ENCODE data around the gene HSPD1. TPM values are rescaled to one million over a fixed set of nuclear protein-coding genes. Genes with fewer than 3 reads are reported as not detected.
"Not testable (repeated sequence)": the region's sequence is repeated elsewhere in the genome, so short reads cannot be mapped to it uniquely, and the experiment has no call there.

Gene HSPD1
- total RNA-seq, 1 donor from 2014 or later: 152 TPM

GRCh38 chr2:197453123-197453913 is 46.3 kb downstream of the HSPD1 start, which contains the start of gene COQ10B:
TSS of gene COQ10B (plus strand) at chr2:197453552. CDS start at chr2:197453561, 9 bp downstream.
- DNase-seq (ENCODE audit: low spot score): peak; percentile 100
- Mint-ChIP-seq H3K4me3 (ENCODE audit: unreplicated experiment) (peak within 1 kb of the TSS; percentile 90), H3K9me3 (ENCODE audit: low read depth) (no peaks in the 10 kb centered on the region), H3K27me3 (ENCODE audit: low read depth) (no peaks in the 10 kb centered on the region), H3K36me3 (ENCODE audit: low read depth) (no peaks in the 10 kb centered on the region), H3K4me1 (ENCODE audit: low read depth) (peaks cover 32% of the 10 kb centered on the region), H3K27ac (ENCODE audit: unreplicated experiment) (peak within 1 kb of the TSS; percentile 99)
- peak; percentile 65 for TF ChIP-seq CTCF (IDR thresholded peaks at IDR 0.05)

GRCh38 chr2:197452754-197453122 is 46.9 kb downstream of the HSPD1 start:
- Mint-ChIP-seq H3K27ac (ENCODE audit: unreplicated experiment) (peak overlapping the region; percentile 99), H3K36me3 (ENCODE audit: low read depth) (no peaks in the 10 kb centered on the region), H3K9me3 (ENCODE audit: low read depth) (no peaks in the 10 kb centered on the region), H3K27me3 (ENCODE audit: low read depth) (no peaks in the 10 kb centered on the region), H3K4me3 (ENCODE audit: unreplicated experiment) (peak overlapping the region; percentile 90), H3K4me1 (ENCODE audit: low read depth) (peaks cover 28% of the 10 kb centered on the region)
- DNase-seq (ENCODE audit: low spot score): no peak
- TF ChIP-seq CTCF (IDR thresholded peaks at IDR 0.05): no peak

GRCh38 chr2:197450935-197451358 is 48.7 kb downstream of the HSPD1 start:
- H3K27ac Mint-ChIP-seq (ENCODE audit: unreplicated experiment): not testable (repeated sequence)

GRCh38 chr2:197450465-197450864 is 49.2 kb downstream of the HSPD1 start:
- H3K9me3 Mint-ChIP-seq (ENCODE audit: low read depth): no peaks in the 10 kb centered on the region
- H3K4me3 Mint-ChIP-seq (ENCODE audit: unreplicated experiment): no peak overlapping the region
- no peaks in the 10 kb centered on the region for H3K27me3 Mint-ChIP-seq (ENCODE audit: low read depth)
- H3K36me3 Mint-ChIP-seq (ENCODE audit: low read depth): no peaks in the 10 kb centered on the region
- H3K4me1 Mint-ChIP-seq (ENCODE audit: low read depth): peaks cover 20% of the 10 kb centered on the region
- no peak overlapping the region for H3K27ac Mint-ChIP-seq (ENCODE audit: unreplicated experiment)
- DNase-seq (ENCODE audit: low spot score): no peak
- no peak for TF ChIP-seq CTCF (IDR thresholded peaks at IDR 0.05)

More at GRCh38 chr2:197450935-197451358, 48.7 kb downstream of the HSPD1 start:
- not testable (repeated sequence) for DNase-seq (ENCODE audit: low spot score); H3K36me3 Mint-ChIP-seq (ENCODE audit: low read depth); H3K4me3 Mint-ChIP-seq (ENCODE audit: unreplicated experiment); H3K9me3 Mint-ChIP-seq (ENCODE audit: low read depth); H3K27me3 Mint-ChIP-seq (ENCODE audit: low read depth)
- peaks cover 24% of the 10 kb centered on the region for H3K4me1 Mint-ChIP-seq (ENCODE audit: low read depth)

- no peak for DNase-seq (ENCODE audit: low spot score)
- Mint-ChIP-seq H3K9me3 (ENCODE audit: low read depth) (no peaks in the 10 kb centered on the region), H3K27me3 (ENCODE audit: low read depth) (no peaks in the 10 kb centered on the region), H3K4me1 (ENCODE audit: low read depth) (no peaks in the 10 kb centered on the region), H3K4me3 (ENCODE audit: unreplicated experiment) (no peak overlapping the region), H3K36me3 (ENCODE audit: low read depth) (no peaks in the 10 kb centered on the region), H3K27ac (ENCODE audit: unreplicated experiment) (no peak overlapping the region)
- no peak for TF ChIP-seq CTCF (IDR thresholded peaks at IDR 0.05)
Observed at GRCh38 chr2:197446844-197447243, 52.8 kb downstream of the HSPD1 start.

GRCh38 chr2:197445746-197446145 is 53.9 kb downstream of the HSPD1 start:
- Mint-ChIP-seq H3K36me3 (ENCODE audit: low read depth) (no peaks in the 10 kb centered on the region), H3K27ac (ENCODE audit: unreplicated experiment) (no peak overlapping the region), H3K27me3 (ENCODE audit: low read depth) (no peaks in the 10 kb centered on the region), H3K4me3 (ENCODE audit: unreplicated experiment) (no peak overlapping the region), H3K4me1 (ENCODE audit: low read depth) (no peaks in the 10 kb centered on the region), H3K9me3 (ENCODE audit: low read depth) (no peaks in the 10 kb centered on the region)
- DNase-seq (ENCODE audit: low spot score): no peak
- TF ChIP-seq CTCF (IDR thresholded peaks at IDR 0.05): no peak

Measured in chondrocyte (in vitro differentiated cells).